Right lobe of liver (tissue), 6 donors: ENCODE data around the gene WDR5. TPM values are rescaled to one million over a fixed set of nuclear protein-coding genes. Genes with fewer than 3 reads are reported as not detected.

ENCODE experiments used
- ATAC-seq, 4 donors: fragments of 200-7000 bp; cut with Tn5 transposase; one replicate each; pipeline ENCODE4 v1.9.1; 2020; ENCODE audit warnings: mild to moderate bottlenecking in 4 of 4, moderate library complexity in 4 of 4
- DNase-seq, 3 donors: peaks; one replicate each; pipeline ENCODE4 v3.0.0-alpha.2; 2020
- H3K27ac ChIP-seq, 3 donors: fragments of 200-600 bp; one replicate each; pipeline ENCODE4 v1.8.0; 2022
- H3K27me3 ChIP-seq, 2 donors: fragments of 200-600 bp; one replicate each; pipeline ENCODE4 v1.8.0; 2022
- H3K36me3 ChIP-seq, 4 donors: fragments of 200-600 bp; sonication (generic) in 1 of 4; one replicate each; pipeline versions ENCODE4 v1.5.1 to v1.8.0; 2017 to 2022; ENCODE audit warnings: control low read depth in 1 of 4
- H3K4me1 ChIP-seq, 4 donors: fragments of 200-600 bp; sonication (generic) in 1 of 4; one replicate each; pipeline versions ENCODE4 v1.5.1 to v1.8.0; 2017 to 2022; ENCODE audit warnings: control low read depth in 1 of 4
- H3K4me3 ChIP-seq, 3 donors: fragments of 200-600 bp; one replicate each; pipeline ENCODE4 v1.8.0; 2022
- H3K9me3 ChIP-seq, 4 donors: fragments of 200-600 bp; sonication (generic) in 1 of 4; one replicate each; pipeline versions ENCODE4 v1.5.1 to v1.8.0; 2017 to 2022; ENCODE audit warnings: control low read depth in 1 of 4
- CTCF ChIP-seq, 4 donors: fragments of 200-600 bp in 3 of 4; fragments of 450-650 bp in 1 of 4; IDR thresholded peaks; one replicate each; pipeline versions ENCODE4 v1.5.1 to v1.8.0; 2016 to 2022; ENCODE audit warnings: antibody characterized with exemption in 4 of 4, mild to moderate bottlenecking in 2 of 4
- POLR2A ChIP-seq: fragments of 450-650 bp; IDR thresholded peaks from one replicate; pipeline ENCODE4 v1.6.1; 2017; ENCODE audit warnings: antibody characterized with exemption, mild to moderate bottlenecking
- WGBS: methylation state at CpG from one replicate; pipeline ENCODE4 v1.1.6; 2018; ENCODE audit warnings: low coverage, low lambda C conversion rate; ENCODE audit not compliant: insufficient coverage; ENCODE audit errors: missing lambda C conversion rate; 5-methylcytosine and 5-hydroxymethylcytosine counted together
- intact Hi-C, 2 donors: fragments of 100-400 bp; cut with DNase I; formaldehyde crosslinking; loops; one replicate each; pipeline versions ENCODE4 v1.11.2 to v1.14.1; 2022
- total RNA-seq, 6 experiments: library from RNA; depleted of rRNA in 2 of 6; stranded (reverse); fragments of >200 nt in 2 of 6; fragmentation: NEBNext Ultra II Directional in 3 of 6; extraction: Animal tissue kit (Norgen Biotek cat#: 25700) in 3 of 6; gene quantifications; one replicate each; pipeline versions ENCODE4 v1.1.0 to v1.2.4, GENCODE V29; 2016 to 2023
- donor health status: DM: no; HTN: yes; CAD: no.
- donor health status: DM: no; HTN: no; CAD: no.
- donor health status: DM: no; HTN: no; CAD: no.
- donor health status: DM: no; HTN: yes; CAD: no.
- donor health status: DM: no; HTN: yes; CAD: no.

WDR5 gene
- total RNA-seq, 6 experiments from 2014 or later, result 16.6 to 24.0 (median 19.9) TPM

GRCh38 chr9:134145262-134145661, 9.4 kb downstream of the WDR5 start:
- WGBS, result 70% methylated on average over 2 of the region's 9 CpGs
- Histone ChIP-seq H3K4me3 (no peak overlapping the region), H3K27me3 (no peaks in the 10 kb centered on the region), H3K4me1 (peaks cover 0 to 5% (median 2%) of the 10 kb centered on the region in 4 donors), H3K36me3 (peaks cover 0 to 88% (median 41%) of the 10 kb centered on the region in 4 donors), H3K9me3 (no peaks in the 10 kb centered on the region), H3K27ac (no peak overlapping the region)
- ATAC-seq (no peak), DNase-seq (no peak)
- intact Hi-C loops, result no loop called here
- TF ChIP-seq CTCF (IDR thresholded peaks at IDR 0.05), result no peak
- TF ChIP-seq POLR2A, result no peak

DNA sequence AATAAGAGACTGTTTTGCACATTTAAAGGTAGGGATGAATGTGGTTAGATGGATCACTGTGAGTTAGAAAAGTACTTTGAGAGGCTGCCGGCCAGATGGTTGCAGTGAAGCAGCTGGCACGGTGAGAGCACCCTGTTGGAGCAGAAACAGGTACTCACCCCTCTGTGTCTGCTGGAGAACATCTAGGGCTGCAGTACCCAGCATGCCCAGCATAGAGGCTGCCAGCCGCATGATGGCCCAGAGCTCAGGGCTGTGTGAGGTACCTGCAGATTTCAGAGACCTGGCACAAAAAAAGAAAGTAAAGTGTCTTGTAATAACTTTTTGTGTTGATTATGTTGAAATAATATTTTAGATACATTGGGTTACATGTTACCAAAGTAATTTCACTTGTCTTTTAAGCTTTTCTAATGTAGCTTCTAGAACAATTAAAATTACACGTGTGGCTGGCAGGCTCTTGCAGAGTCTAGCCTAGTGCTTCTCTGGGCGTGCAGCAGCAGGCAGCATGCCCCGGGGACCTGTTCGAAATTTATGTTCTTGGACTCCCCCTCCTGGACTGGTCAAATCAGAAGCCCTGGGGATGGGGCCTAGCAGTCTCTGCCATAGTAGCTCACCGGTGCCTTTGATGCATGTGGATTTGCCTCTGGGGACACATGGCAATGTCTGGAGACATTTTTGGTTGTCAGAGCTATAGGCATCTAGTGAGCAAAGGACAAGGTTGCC, 11.1 kb downstream of the WDR5 start:
- no peak for DNase-seq
- Histone ChIP-seq H3K9me3 (no peaks in the 10 kb centered on the region), H3K27me3 (no peaks in the 10 kb centered on the region), H3K36me3 (peaks cover 0 to 77% (median 36%) of the 10 kb centered on the region in 4 donors), H3K27ac (no peak overlapping the region), H3K4me1 (no peaks in the 10 kb centered on the region), H3K4me3 (no peak overlapping the region)
- no peak for TF ChIP-seq POLR2A
- no peak for TF ChIP-seq CTCF (IDR thresholded peaks at IDR 0.05)
- intact Hi-C loops, result no loop called here
- WGBS, result 90% methylated on average over 6 of the region's 8 CpGs
- no peak for ATAC-seq

DNA sequence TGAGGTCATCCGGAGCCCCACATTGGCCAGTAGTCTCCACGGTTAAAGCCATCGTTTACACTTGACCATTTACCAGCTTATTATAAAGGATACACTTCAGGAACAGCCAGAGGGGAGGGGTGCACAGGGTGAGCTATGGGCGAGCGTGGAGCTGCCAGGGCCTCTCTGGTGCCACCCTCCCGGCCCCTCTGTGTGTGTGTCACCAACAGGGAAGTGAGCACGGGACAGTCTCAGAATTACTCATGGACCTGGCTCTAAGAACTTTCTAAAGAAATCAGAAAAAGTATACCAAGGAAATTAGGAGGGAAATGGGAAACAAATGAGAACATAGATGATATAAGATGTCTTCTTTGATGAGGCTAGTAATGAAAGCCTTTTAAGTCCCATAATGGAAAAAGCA, 13.5 kb downstream of the WDR5 start:
- intact Hi-C loops, result no loop called here
- Histone ChIP-seq H3K9me3 (no peaks in the 10 kb centered on the region), H3K27ac (no peak overlapping the region), H3K27me3 (no peaks in the 10 kb centered on the region), H3K4me1 (no peaks in the 10 kb centered on the region), H3K36me3 (peaks cover 0 to 75% (median 29%) of the 10 kb centered on the region in 4 donors), H3K4me3 (no peak overlapping the region)
- WGBS, result 85% methylated on average over 5 of the region's 7 CpGs
- ATAC-seq, result no peak
- TF ChIP-seq POLR2A (no peak), CTCF (IDR thresholded peaks at IDR 0.05) (no peak)
- DNase-seq, result no peak

GRCh38 chr9:134150557-134151214, 14.8 kb downstream of the WDR5 start:
- Histone ChIP-seq H3K9me3 (no peaks in the 10 kb centered on the region), H3K36me3 (peaks cover 10 to 78% (median 32%) of the 10 kb centered on the region in 4 donors), H3K4me1 (no peaks in the 10 kb centered on the region), H3K4me3 (no peak overlapping the region), H3K27ac (no peak overlapping the region), H3K27me3 (no peaks in the 10 kb centered on the region)
- intact Hi-C loops, result no loop called here
- WGBS, result 55% methylated on average over 12 of the region's 12 CpGs
- DNase-seq (no peak), ATAC-seq (peak in 1 of 4 donors; percentile 36)
- TF ChIP-seq POLR2A, result no peak
- no peak for TF ChIP-seq CTCF (IDR thresholded peaks at IDR 0.05)
